Stimulated activated memory B cell treated with anti-CD40 and anti-IgM and Interleukin-4, amounts not matched to agents 10 μg/mL and 1 μg/mL and 100 μg/mL, for 72 hours (primary cell): ENCODE measurements around the gene MLH1.
A peak's percentile ranks its signal among the peaks of the same experiment; 100 is the strongest.

Experiments used
- ATAC-seq: fragments of 150-1000 bp; cut with Tn5 transposase; 2 replicates; pipeline ENCODE4 v1.10.0; 2021
- H3K27ac Mint-ChIP-seq: one replicate; pipeline ENCODE4 v1.8.0; 2022; ENCODE audit warnings: mild to moderate bottlenecking, mixed read lengths
- H3K27me3 Mint-ChIP-seq: one replicate; pipeline ENCODE4 v1.8.0; 2022; ENCODE audit warnings: mixed read lengths
- H3K36me3 Mint-ChIP-seq: one replicate; pipeline ENCODE4 v1.8.0; 2022; ENCODE audit warnings: mixed read lengths
- H3K4me1 Mint-ChIP-seq: one replicate; pipeline ENCODE4 v1.8.0; 2022; ENCODE audit warnings: mixed read lengths
- H3K4me3 Mint-ChIP-seq: one replicate; pipeline ENCODE4 v1.8.0; 2022; ENCODE audit warnings: mild to moderate bottlenecking, moderate library complexity, mixed read lengths
- H3K9me3 Mint-ChIP-seq: one replicate; pipeline ENCODE4 v1.8.0; 2022; ENCODE audit warnings: mixed read lengths

Gene MLH1

DNA sequence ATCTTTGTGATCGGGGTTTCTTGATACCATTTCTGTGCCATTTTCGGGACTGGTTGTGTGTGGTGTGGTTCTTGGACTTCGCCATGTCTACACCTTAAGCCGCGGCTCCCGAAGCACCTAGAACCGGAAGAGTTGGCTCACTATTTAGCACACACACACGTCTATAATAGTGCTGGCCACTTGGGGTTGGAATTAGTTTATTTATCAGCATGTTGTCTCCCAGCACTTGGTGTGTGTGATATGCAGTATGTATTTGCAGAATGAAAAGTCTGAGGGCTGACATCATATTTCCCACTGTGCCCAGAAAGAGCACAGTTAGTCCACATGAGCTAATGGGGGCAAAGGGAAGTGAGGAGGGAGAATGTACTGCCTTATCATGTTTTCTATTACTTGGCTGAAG lies 23.6 kb downstream of the MLH1 start:
- Mint-ChIP-seq H3K27me3 (no peaks in the 10 kb centered on the region), H3K36me3 (peaks cover 83% of the 10 kb centered on the region), H3K9me3 (no peaks in the 10 kb centered on the region), H3K4me3 (no peak overlapping the region), H3K4me1 (no peaks in the 10 kb centered on the region), H3K27ac (no peak overlapping the region)
- no peak for ATAC-seq

DNA sequence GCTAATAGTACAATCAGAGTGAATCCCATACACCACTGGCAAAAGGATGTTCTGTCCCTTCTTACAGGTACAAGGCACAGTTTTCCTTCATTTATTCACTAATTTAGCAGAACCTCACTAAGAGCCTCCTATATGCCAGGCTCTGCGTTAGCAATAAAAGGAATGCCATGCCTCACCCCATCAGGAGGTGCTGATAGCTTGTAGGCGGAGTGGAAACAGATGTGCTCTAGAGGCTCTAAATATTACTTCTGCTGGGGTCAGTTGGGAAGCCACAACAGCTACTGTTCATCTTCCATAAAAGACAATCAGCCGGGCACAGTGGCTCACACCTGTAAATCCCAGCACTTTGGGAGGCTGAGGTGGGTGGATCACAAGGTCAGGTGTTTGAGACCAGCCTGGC lies 24.4 kb downstream of the MLH1 start:
- no peaks in the 10 kb centered on the region for H3K9me3 Mint-ChIP-seq
- H3K36me3 Mint-ChIP-seq, result peaks cover 82% of the 10 kb centered on the region
- no peak overlapping the region for H3K27ac Mint-ChIP-seq

DNA sequence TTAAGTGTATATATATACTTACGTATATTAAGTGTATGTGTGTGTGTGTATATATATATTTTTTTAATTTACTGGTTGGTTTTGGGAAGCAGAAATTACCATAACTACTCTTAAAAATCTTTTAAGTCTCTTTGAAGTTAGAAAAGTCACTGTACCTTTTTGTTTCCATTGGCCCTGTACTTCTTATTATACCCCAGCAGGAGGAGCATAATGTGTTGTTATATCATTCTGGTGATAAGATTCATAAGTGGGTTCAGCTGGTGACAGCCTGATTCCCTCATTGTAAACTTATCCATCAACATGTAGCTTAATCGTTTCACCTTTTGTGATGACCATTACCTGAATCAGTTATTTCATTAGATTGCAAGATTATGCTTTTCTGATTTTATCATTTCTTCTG lies 30.8 kb downstream of the MLH1 start:
- Mint-ChIP-seq H3K4me3 (no peak overlapping the region), H3K27ac (no peak overlapping the region), H3K36me3 (peaks cover 84% of the 10 kb centered on the region), H3K27me3 (no peaks in the 10 kb centered on the region), H3K9me3 (no peaks in the 10 kb centered on the region), H3K4me1 (peaks cover 19% of the 10 kb centered on the region)
- no peak for ATAC-seq

More for the DNA sequence above, 24.4 kb downstream of the MLH1 start:
- no peak for ATAC-seq
- no peak overlapping the region for H3K4me3 Mint-ChIP-seq
- H3K4me1 Mint-ChIP-seq, result no peaks in the 10 kb centered on the region
- no peaks in the 10 kb centered on the region for H3K27me3 Mint-ChIP-seq

DNA sequence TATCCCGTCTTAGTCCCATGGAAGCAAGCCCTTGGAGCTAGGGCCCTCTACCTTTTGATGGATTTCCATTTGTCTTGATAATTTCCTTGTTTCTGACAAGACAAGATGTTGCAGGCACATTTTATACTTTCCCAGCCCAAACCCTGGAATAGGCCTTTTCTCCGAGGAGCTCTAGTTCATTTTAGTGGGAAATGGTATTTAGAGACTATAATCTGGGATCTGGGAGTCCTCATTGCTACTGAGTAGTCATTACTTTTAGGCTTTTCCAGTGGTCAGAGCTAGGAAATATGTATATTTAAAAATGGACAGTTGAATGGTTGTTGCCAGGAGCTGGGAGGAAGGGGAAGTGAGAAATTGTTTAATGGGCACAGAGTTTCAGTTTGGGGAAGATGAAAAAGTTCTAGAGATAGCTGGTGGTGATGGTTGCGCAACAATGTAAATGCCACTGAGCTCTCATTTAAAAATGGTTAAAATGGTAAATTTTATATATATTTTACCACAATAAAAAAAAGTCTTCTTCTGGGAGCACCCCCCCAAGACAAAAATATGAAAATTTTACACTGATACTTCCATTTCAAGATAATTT lies 31.6 kb downstream of the MLH1 start:
- Mint-ChIP-seq H3K4me1 (peaks cover 19% of the 10 kb centered on the region), H3K36me3 (peaks cover 79% of the 10 kb centered on the region), H3K9me3 (no peaks in the 10 kb centered on the region), H3K27me3 (no peaks in the 10 kb centered on the region), H3K27ac (no peak overlapping the region), H3K4me3 (no peak overlapping the region)
- ATAC-seq, result peak; percentile 70

GRCh38 chr3:37025561-37026335 lies 32.4 kb downstream of the MLH1 start:
- ATAC-seq, result no peak
- H3K36me3 Mint-ChIP-seq, result peaks cover 71% of the 10 kb centered on the region
- H3K4me1 Mint-ChIP-seq, result peaks cover 19% of the 10 kb centered on the region
- no peak overlapping the region for H3K4me3 Mint-ChIP-seq
- H3K9me3 Mint-ChIP-seq, result no peaks in the 10 kb centered on the region
- H3K27ac Mint-ChIP-seq, result no peak overlapping the region
- no peaks in the 10 kb centered on the region for H3K27me3 Mint-ChIP-seq

DNA sequence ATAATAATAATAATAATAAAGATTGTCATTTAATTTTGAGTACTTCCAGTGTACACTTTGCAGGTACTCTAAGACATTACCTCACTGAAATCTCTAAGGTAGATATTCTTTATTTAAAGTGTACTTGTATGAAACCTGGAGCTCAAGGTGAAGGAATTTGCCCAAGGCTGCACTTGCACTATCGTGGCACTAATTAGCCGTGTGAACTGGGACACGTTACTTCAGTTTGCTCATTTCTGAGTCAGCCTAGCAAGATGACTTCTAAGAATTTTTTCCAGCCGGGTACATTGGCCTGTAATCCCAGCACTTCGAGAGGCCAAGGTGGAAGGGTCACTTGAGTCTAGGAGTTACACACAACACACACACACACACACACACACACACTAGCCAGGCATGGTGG lies 33.5 kb downstream of the MLH1 start:
- no peak overlapping the region for H3K4me3 Mint-ChIP-seq
- no peaks in the 10 kb centered on the region for H3K27me3 Mint-ChIP-seq
- ATAC-seq, result no peak
- peaks cover 65% of the 10 kb centered on the region for H3K36me3 Mint-ChIP-seq
- H3K4me1 Mint-ChIP-seq, result peaks cover 19% of the 10 kb centered on the region
- no peak overlapping the region for H3K27ac Mint-ChIP-seq
- no peaks in the 10 kb centered on the region for H3K9me3 Mint-ChIP-seq

DNA sequence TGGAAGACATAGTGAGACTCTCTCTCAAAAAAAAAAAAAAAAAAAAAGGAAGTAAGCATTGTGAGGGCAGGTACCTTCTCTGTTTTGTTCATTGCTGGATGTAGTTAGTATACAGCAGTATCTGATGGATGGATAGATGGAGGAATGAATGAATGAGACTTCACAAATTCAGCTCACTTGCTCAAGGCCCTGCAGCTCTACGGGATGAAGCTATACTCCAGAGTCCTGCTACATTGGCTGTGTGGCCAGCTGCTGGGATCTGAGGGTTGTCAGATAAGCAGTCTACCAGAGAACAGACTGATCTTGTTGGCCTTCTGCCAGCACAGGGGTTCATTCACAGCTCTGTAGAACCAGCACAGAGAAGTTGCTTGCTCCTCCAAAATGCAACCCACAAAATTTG lies 35.0 kb downstream of the MLH1 start:
- no peaks in the 10 kb centered on the region for H3K9me3 Mint-ChIP-seq

GRCh38 chr3:37029111-37029510 lies 35.8 kb downstream of the MLH1 start:
- no peak overlapping the region for H3K27ac Mint-ChIP-seq

More for the DNA sequence above, 35.0 kb downstream of the MLH1 start:
- H3K27ac Mint-ChIP-seq, result no peak overlapping the region
- ATAC-seq, result no peak
- no peak overlapping the region for H3K4me3 Mint-ChIP-seq
- H3K36me3 Mint-ChIP-seq, result peaks cover 67% of the 10 kb centered on the region
- H3K4me1 Mint-ChIP-seq, result peaks cover 19% of the 10 kb centered on the region
- H3K27me3 Mint-ChIP-seq, result no peaks in the 10 kb centered on the region

DNA sequence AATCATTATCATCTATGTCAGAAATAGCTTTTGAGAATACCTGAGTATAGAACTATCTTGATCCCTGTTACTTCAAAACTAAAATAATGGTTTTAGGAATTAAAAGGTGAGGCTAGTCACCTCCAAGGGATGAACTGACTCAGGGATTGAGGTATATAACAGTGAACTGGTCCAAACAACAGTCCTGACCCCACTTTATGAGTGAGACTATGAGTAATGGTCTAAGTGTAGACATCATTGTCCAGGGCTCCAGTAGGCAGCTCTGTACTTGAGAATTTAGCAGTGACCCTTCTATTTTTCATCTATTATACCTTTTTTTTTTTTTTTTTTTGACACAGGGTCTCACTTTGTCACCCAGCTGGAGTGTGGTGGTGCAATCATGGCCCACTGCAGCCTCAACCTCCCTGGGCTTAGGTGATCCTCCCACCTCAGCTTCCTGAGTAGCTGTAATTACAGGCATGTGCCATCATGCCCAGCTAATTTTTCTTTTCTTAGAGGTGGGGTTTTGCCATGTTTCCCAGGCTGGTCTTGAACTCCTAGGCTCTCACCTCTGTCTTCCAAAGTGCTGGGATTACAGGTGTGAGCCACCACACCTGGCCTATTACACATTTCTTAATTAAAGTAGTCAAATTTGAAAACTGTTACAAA lies 36.3 kb downstream of the MLH1 start:
- no peaks in the 10 kb centered on the region for H3K27me3 Mint-ChIP-seq
- no peaks in the 10 kb centered on the region for H3K9me3 Mint-ChIP-seq
- H3K4me3 Mint-ChIP-seq, result no peak overlapping the region
- H3K4me1 Mint-ChIP-seq, result peaks cover 14% of the 10 kb centered on the region
- H3K27ac Mint-ChIP-seq, result no peak overlapping the region
- no peak for ATAC-seq
- H3K36me3 Mint-ChIP-seq, result peaks cover 67% of the 10 kb centered on the region

More at GRCh38 chr3:37029111-37029510, 35.8 kb downstream of the MLH1 start:
- no peaks in the 10 kb centered on the region for H3K27me3 Mint-ChIP-seq
- peaks cover 19% of the 10 kb centered on the region for H3K4me1 Mint-ChIP-seq
- H3K36me3 Mint-ChIP-seq, result peaks cover 66% of the 10 kb centered on the region
- no peak for ATAC-seq
- H3K4me3 Mint-ChIP-seq, result no peak overlapping the region
- H3K9me3 Mint-ChIP-seq, result no peaks in the 10 kb centered on the region

- Mint-ChIP-seq H3K9me3 (no peaks in the 10 kb centered on the region), H3K27me3 (no peaks in the 10 kb centered on the region), H3K36me3 (peaks cover 72% of the 10 kb centered on the region), H3K4me3 (no peak overlapping the region), H3K4me1 (peaks cover 8% of the 10 kb centered on the region), H3K27ac (no peak overlapping the region)
- no peak for ATAC-seq
Observed at GRCh38 chr3:37030588-37030987, 37.3 kb downstream of the MLH1 start.

GRCh38 chr3:37031096-37031682 lies 37.9 kb downstream of the MLH1 start:
- Mint-ChIP-seq H3K4me1 (peaks cover 8% of the 10 kb centered on the region), H3K36me3 (peaks cover 72% of the 10 kb centered on the region), H3K27me3 (no peaks in the 10 kb centered on the region), H3K9me3 (no peaks in the 10 kb centered on the region), H3K4me3 (no peak overlapping the region), H3K27ac (no peak overlapping the region)
- ATAC-seq, result no peak

GRCh38 chr3:37032961-37033360 lies 39.6 kb downstream of the MLH1 start:
- H3K27me3 Mint-ChIP-seq, result no peaks in the 10 kb centered on the region
- H3K36me3 Mint-ChIP-seq, result peaks cover 65% of the 10 kb centered on the region
- no peak overlapping the region for H3K4me3 Mint-ChIP-seq
- no peak for ATAC-seq
- no peaks in the 10 kb centered on the region for H3K9me3 Mint-ChIP-seq
- H3K4me1 Mint-ChIP-seq, result peaks cover 2% of the 10 kb centered on the region
- no peak overlapping the region for H3K27ac Mint-ChIP-seq

GRCh38 chr3:37037352-37037751 lies 44.0 kb downstream of the MLH1 start:
- H3K9me3 Mint-ChIP-seq, result no peaks in the 10 kb centered on the region
- ATAC-seq, result no peak
- no peak overlapping the region for H3K27ac Mint-ChIP-seq
- H3K4me1 Mint-ChIP-seq, result no peaks in the 10 kb centered on the region
- peaks cover 77% of the 10 kb centered on the region for H3K36me3 Mint-ChIP-seq
- no peak overlapping the region for H3K4me3 Mint-ChIP-seq
- H3K27me3 Mint-ChIP-seq, result no peaks in the 10 kb centered on the region

- Mint-ChIP-seq H3K36me3 (peaks cover 63% of the 10 kb centered on the region), H3K4me3 (no peak overlapping the region), H3K27me3 (no peaks in the 10 kb centered on the region), H3K27ac (no peak overlapping the region), H3K4me1 (no peaks in the 10 kb centered on the region), H3K9me3 (no peaks in the 10 kb centered on the region)
- ATAC-seq, result no peak
Observed at GRCh38 chr3:37039161-37039846, 46.0 kb downstream of the MLH1 start.

DNA sequence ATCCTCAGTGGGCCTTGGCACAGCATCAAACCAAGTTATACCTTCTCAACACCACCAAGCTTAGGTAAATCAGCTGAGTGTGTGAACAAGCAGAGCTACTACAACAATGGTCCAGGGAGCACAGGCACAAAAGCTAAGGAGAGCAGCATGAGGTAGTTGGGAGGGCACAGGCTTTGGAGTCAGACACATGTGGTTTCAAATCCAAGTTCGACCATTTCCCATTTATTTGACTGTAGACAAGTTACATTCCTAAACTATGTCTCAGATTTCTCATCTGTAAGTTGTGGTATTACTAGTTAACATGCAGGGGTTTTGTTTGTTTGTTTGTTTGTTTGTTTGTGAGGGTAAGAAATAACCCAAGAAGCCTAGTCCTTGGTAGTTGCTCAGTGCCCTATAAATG lies 46.9 kb downstream of the MLH1 start:
- ATAC-seq, result no peak
- no peak overlapping the region for H3K4me3 Mint-ChIP-seq
- H3K4me1 Mint-ChIP-seq, result no peaks in the 10 kb centered on the region
- H3K9me3 Mint-ChIP-seq, result no peaks in the 10 kb centered on the region
- peaks cover 53% of the 10 kb centered on the region for H3K36me3 Mint-ChIP-seq
- no peak overlapping the region for H3K27ac Mint-ChIP-seq
- H3K27me3 Mint-ChIP-seq, result no peaks in the 10 kb centered on the region
